Nucleus accumbens (tissue), 56 donors: ENCODE measurements around the gene PHKB.
"Not testable (repeated sequence)": the region's sequence is repeated elsewhere in the genome, so short reads cannot be mapped to it uniquely, and the experiment has no call there.

Source experiments
- DNase-seq, 56 donors: peaks; one replicate each; lab custom pipeline; 2025; lab: John Stamatoyannopoulos, UW

The PHKB gene

DNA sequence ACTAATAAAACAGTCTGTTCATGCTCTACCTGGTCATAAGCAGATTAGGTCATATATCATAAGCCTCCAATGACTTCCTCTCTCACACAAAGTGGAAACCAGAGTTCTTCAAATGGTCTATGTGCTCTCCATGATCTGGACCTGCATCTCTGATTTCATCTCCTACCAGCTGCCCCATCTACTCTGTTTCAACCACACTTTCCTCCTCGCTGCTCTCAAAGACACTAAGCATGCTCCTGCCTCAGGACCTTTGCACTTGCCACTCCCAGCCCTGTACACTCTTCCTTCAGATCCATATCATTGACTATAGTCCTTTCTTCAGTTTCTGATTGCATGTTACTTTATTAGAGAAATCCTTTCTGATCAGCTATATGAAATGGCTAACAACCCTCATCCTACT lies 196.8 kb downstream of the PHKB start:
- DNase-seq = no peak

GRCh38 chr16:47660540-47660939 lies 199.4 kb downstream of the PHKB start:
- no peak for DNase-seq

GRCh38 chr16:47664653-47665325 lies 203.7 kb downstream of the PHKB start:
- DNase-seq = no peak

DNA sequence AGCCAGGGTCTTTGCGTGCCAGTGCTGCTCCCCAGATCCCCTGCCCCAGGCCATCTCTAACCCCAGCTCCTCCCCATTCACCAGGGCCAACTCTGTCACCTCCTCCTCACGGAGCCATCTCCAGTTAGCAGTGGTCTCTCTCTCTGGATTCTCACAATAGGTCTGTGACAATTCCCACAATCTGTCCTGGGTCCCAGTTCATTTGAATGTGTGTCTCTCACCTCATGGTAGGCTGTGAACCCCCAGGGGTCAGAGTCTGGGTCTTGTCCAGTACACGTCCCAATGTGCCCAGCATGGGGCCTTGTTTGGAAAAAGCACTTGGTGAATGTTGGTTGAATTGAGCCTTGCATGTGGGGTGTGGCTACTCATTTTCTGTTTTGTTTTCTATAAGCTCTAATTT lies 205.3 kb downstream of the PHKB start:
- no peak for DNase-seq

- no peak for DNase-seq
Observed at GRCh38 chr16:47667956-47668355, 206.8 kb downstream of the PHKB start.

- DNase-seq = no peak
Observed at GRCh38 chr16:47672475-47672874, 211.3 kb downstream of the PHKB start.

GRCh38 chr16:47676635-47677177 lies 215.6 kb downstream of the PHKB start:
- no peak for DNase-seq

DNA sequence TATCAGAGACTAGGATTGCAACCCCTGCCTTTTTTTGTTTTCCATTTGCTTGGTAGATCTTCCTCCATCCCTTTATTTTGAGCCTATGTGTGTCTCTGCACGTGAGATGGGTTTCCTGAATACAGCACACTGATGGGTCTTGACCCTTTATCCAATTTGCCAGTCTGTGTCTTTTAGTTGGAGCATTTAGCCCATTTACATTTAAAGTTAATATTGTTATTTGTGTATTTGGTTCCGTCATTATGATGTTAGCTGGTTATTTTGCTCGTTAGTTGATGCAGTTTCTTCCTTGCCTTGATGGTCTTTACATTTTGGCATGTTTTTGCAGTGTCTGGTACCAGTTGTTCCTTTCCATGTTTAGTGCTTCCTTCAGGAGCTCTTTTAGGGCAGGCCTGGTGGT lies 220.4 kb downstream of the PHKB start:
- not testable (repeated sequence) for DNase-seq

DNA sequence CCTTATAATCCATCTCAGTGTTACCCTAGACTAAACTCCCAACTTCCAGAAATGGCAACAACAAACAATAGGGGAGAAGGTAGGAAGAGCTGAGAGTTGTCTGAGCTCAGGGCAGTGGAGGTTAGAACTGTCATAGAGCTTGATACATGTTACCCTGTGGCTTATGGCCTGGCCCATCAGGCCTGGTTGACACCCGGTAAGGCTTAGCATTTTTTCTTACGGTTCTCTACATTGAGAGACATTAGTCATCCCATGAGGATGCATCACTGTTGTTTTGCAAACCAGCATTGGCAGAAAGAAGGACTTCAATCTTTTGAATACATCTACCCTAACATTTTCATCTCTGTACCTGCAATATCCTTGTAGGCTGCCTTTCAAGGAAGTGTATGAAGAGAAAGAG lies 226.6 kb downstream of the PHKB start:
- no peak for DNase-seq

DNA sequence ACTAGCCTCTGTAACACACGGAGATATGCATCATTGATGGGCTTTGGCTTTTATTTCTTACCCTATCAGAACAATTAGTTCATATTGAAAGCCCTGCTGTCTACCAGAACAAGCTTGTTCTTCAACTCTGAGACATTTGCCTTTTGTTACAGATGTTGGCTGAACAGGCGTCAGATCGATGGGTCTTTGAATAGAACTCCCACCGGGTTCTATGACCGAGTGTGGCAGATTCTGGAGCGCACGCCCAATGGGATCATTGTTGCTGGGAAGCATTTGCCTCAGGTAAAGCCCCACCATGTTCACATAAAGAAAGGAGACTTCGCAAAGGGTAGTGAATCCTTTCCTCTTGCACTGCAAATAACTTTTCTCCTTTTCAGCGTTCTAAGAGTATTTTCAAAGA lies 232.1 kb downstream of the PHKB start:
- DNase-seq = no peak

DNA sequence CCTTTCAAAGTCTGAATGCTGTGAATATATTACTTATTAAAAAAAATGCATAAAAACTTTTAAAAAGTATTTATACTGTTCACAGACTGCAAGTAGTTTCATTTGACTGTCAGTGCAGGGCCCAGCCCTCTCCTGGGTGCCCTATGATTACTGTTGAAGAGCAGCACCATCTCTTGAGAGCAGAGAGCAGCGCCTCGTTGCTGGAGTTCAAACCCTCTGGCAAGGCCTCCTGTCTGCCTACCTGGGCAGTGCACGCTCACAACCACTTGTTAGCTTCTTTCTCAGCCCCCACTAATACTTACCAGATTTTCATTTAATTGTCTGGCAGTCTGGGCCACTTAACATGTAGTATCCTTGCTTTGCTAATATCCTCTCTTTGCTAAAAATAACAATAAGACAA lies 233.4 kb downstream of the PHKB start:
- DNase-seq = no peak

GRCh38 chr16:47695756-47696155 lies 234.6 kb downstream of the PHKB start:
- DNase-seq = no peak

DNA sequence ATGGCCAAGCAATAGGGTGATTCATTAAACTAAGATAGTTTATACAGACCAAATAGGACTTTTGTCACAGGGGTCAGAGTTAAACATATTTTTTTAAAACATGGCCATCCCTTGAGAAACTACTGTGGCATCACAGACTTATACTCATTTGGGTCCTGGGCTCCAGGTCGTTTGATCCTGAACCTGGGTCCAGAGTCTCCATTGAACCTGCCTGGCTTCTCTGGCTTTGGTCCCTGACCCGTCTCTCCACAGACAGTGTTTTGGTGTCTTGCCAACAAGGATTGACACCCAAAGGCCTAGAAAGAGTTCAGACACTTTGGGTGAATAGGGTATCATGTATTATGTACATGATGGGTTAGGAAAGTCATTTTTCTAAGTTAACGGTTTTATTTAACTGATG lies 236.7 kb downstream of the PHKB start:
- no peak for DNase-seq

- no peak for DNase-seq
Observed at GRCh38 chr16:47699106-47699505, 238.0 kb downstream of the PHKB start.

GRCh38 chr16:47700857-47701587 lies 239.9 kb downstream of the PHKB start:
- no peak for DNase-seq

DNA sequence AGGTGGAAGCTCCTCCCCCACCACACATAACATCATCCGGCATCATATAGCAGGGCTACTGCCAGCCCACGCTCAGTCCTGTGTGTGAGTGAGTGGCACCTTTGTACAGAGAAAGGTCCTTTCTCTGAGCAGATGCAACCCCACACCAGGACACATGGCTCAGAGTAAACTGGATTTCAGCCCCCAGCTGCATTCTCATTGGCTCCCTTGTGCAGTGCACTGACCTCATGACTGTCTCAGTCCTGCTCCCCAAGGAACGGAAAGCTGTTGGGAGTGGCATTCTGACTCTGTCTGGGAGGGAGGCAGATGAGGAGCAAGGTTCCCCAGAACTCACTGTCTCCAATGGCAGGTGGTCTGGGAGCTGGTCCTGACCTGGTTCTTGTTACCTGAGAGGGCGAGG lies 244.1 kb downstream of the PHKB start:
- no peak for DNase-seq

GRCh38 chr16:47711809-47712208 lies 250.7 kb downstream of the PHKB start:
- no peak for DNase-seq

DNA sequence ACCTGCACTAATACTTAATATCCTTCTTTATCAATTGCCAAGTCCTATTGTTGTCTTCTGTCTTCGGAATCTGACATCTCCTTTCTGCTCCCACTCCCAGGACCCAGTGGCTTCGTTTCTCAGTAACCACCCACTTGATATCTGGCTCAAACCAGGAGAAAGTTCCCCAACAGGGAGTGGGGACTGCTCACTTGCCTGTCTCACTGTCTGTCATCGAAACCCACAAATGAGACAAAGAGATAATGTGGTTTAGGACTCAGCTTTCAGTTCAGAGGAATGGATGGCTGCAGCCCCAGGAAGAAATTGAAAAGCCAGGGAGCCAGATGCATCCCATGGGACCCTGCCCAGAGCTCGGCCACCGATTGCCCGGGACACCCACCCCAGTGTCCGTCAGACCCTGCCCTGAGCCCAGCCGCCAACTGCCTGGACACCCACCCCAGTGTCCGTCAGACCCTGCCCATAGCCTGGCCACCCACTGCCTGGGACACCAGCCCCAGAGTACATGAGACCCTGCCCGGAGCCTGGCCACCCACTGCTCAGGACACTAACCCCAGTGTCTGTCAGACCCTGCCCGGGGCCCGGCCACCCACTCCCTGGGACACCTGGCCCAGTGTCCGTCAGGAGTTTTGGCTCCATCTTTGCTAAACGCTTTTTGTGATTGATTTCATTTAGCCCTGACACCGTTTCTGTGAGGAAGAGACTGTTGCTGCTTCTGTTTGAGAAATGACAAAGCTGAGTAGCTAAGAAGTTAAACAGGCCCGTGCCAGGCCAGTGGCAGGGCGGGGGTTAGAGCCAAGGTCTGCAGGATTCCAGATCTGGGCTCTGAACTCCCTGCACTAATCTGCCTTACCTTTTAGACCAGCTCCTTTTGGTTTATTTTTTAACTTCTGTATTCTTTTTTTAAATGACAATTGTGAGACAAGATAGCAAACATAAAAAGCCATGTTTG lies 251.4 kb downstream of the PHKB start:
- no peak for DNase-seq

DNA sequence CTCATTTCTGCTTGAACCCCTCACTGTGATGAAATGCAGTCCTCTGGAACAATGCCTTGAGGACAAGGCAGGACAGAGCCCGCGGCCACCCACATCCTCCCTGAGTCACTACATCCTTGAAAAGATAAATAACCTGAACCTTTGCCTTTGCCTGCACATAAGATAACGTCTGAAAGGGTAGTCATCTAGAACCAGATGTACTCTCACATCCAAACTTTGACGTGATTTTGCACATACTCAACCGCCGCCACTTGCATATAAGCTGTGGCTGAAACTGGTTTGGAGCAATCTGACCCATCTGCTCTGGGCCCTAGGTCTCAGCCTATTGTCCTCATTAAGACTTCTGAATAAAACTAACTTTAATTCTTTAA lies 252.1 kb downstream of the PHKB start:
- no peak for DNase-seq

GRCh38 chr16:47715442-47716083 lies 254.4 kb downstream of the PHKB start:
- no peak for DNase-seq

- no peak for DNase-seq
Observed at GRCh38 chr16:47716571-47716970, 255.4 kb downstream of the PHKB start.
